HEK293 (cell line): ENCODE measurements around the gene CNDP2.

ENCODE experiments used
- CTCF ChIA-PET: fragments of 350-600 bp; formaldehyde crosslinking; extraction: SDS; loops from one replicate; lab custom pipeline; 2021; ENCODE audit warnings: antibody characterized with exemption; lab: Yijun Ruan, JAX
- POLR2A ChIA-PET: fragments of 300-600 bp; formaldehyde crosslinking; extraction: SDS; loops from one replicate; lab custom pipeline; 2020; ENCODE audit warnings: antibody characterized with exemption, inconsistent platforms; lab: Yijun Ruan, JAX
- H3K27ac ChIP-seq: fragments of 200-500 bp; sonication (Bioruptor generic); 2 replicates; pipeline ENCODE4 v1.5.1; 2014; ENCODE audit warnings: low read depth, low read length, control low read depth, inconsistent platforms; ENCODE audit errors: extremely low read depth
- H3K36me3 ChIP-seq, 2 experiments: fragments of 200-500 bp in 1 of 2; sonication (Bioruptor generic) in 1 of 2; 1 replicate in 1 of 2; 2 replicates in 1 of 2; pipeline ENCODE4 v1.5.1; 2014 to 2017; ENCODE audit warnings: inconsistent platforms in 2 of 2, low read length in 2 of 2; ENCODE audit not compliant: control insufficient read depth in 2 of 2, insufficient read depth in 1 of 2
- H3K4me1 ChIP-seq: fragments of 200-500 bp; sonication (Bioruptor generic); 2 replicates; pipeline ENCODE4 v1.5.1; 2014; ENCODE audit warnings: mild to moderate bottlenecking, low read length, inconsistent platforms; ENCODE audit not compliant: control insufficient read depth, insufficient read depth
- H3K4me3 ChIP-seq: 2 replicates; pipeline ENCODE4 v1.5.1; 2011; ENCODE audit warnings: low read depth, mild to moderate bottlenecking, control low read depth, low read length, moderate library complexity
- H3K9me3 ChIP-seq: fragments of 200-500 bp; sonication (Bioruptor generic); 2 replicates; pipeline ENCODE4 v1.5.1; 2014; ENCODE audit warnings: low read depth, low read length, inconsistent platforms; ENCODE audit not compliant: control insufficient read depth, insufficient read depth
- EGR2 ChIP-seq: fragments of 450-650 bp; formaldehyde crosslinking; IDR thresholded peaks from 2 replicates; pipeline ENCODE4 v1.5.1; 2016; ENCODE audit warnings: low read depth, missing biosample characterization, missing genetic modification characterization
- GLI2 ChIP-seq: fragments of 450-650 bp; formaldehyde crosslinking; IDR thresholded peaks from 2 replicates; pipeline ENCODE4; 2017; ENCODE audit warnings: missing biosample characterization, missing genetic modification characterization, low read depth, borderline replicate concordance
- KLF8 ChIP-seq: fragments of 450-650 bp; formaldehyde crosslinking; IDR thresholded peaks from 2 replicates; pipeline ENCODE4 v1.5.1; 2016; ENCODE audit warnings: missing biosample characterization, missing genetic modification characterization
- KLF9 ChIP-seq: fragments of 450-650 bp; formaldehyde crosslinking; IDR thresholded peaks from 2 replicates; pipeline ENCODE4 v1.5.1; 2016; ENCODE audit warnings: missing biosample characterization, missing genetic modification characterization, low read depth
- MZF1 ChIP-seq: fragments of 450-650 bp; formaldehyde crosslinking; IDR thresholded peaks from 2 replicates; pipeline ENCODE4 v1.5.1; 2017; ENCODE audit warnings: missing biosample characterization, missing genetic modification characterization, borderline replicate concordance
- REPIN1 ChIP-seq: fragments of 450-650 bp; formaldehyde crosslinking; IDR thresholded peaks from 2 replicates; pipeline ENCODE4 v1.5.1; 2017; ENCODE audit warnings: missing biosample characterization, missing genetic modification characterization, low read depth
- SETDB1 ChIP-seq: IDR thresholded peaks from one replicate; pipeline ENCODE4 v1.6.1; 2017; ENCODE audit warnings: mild to moderate bottlenecking, low read length, moderate library complexity, mixed read lengths; ENCODE audit not compliant: insufficient read length
- TRIM28 ChIP-seq: IDR thresholded peaks from 2 replicates; pipeline ENCODE4 v1.6.1; 2011; ENCODE audit warnings: low read length, control low read depth, borderline replicate concordance
- ZNF211 ChIP-seq: fragments of 450-650 bp; formaldehyde crosslinking; IDR thresholded peaks from 2 replicates; pipeline ENCODE4 v1.5.1; 2016; ENCODE audit warnings: low read depth, missing biosample characterization, missing genetic modification characterization
- ZNF302 ChIP-seq: fragments of 450-650 bp; formaldehyde crosslinking; IDR thresholded peaks from 2 replicates; pipeline ENCODE4 v1.5.1; 2016; ENCODE audit warnings: missing biosample characterization, missing genetic modification characterization, low read depth
- ZNF335 ChIP-seq: fragments of 450-650 bp; formaldehyde crosslinking; conservative IDR thresholded peaks from 2 replicates; pipeline ENCODE4 v1.5.1; 2016; ENCODE audit warnings: missing biosample characterization, missing genetic modification characterization
- ZNF416 ChIP-seq: fragments of 450-650 bp; formaldehyde crosslinking; IDR thresholded peaks from 2 replicates; pipeline ENCODE4 v1.5.1; 2016; ENCODE audit warnings: missing biosample characterization, missing genetic modification characterization
- ZNF433 ChIP-seq: fragments of 450-650 bp; formaldehyde crosslinking; IDR thresholded peaks from 2 replicates; pipeline ENCODE4 v1.5.1; 2016; ENCODE audit warnings: missing biosample characterization, missing genetic modification characterization, low read depth
- ZNF510 ChIP-seq: fragments of 450-650 bp; formaldehyde crosslinking; IDR thresholded peaks from 2 replicates; pipeline ENCODE4 v1.5.1; 2018; ENCODE audit warnings: mild to moderate bottlenecking, missing genetic modification characterization, missing biosample characterization; ENCODE audit not compliant: insufficient replicate concordance
- ZNF521 ChIP-seq: fragments of 450-650 bp; formaldehyde crosslinking; IDR thresholded peaks from 2 replicates; pipeline ENCODE4 v1.5.1; 2017; ENCODE audit warnings: missing biosample characterization, mild to moderate bottlenecking, missing genetic modification characterization
- ZNF560 ChIP-seq: fragments of 450-650 bp; formaldehyde crosslinking; IDR thresholded peaks from 2 replicates; pipeline ENCODE4 v1.5.1; 2017; ENCODE audit warnings: missing biosample characterization, missing genetic modification characterization, borderline replicate concordance
- ZNF585B ChIP-seq: fragments of 450-650 bp; formaldehyde crosslinking; IDR thresholded peaks from 2 replicates; pipeline ENCODE4 v1.5.1; 2016; ENCODE audit warnings: missing biosample characterization, missing genetic modification characterization
- ZNF747 ChIP-seq: fragments of 450-650 bp; formaldehyde crosslinking; IDR thresholded peaks from 2 replicates; pipeline ENCODE4 v1.5.1; 2016; ENCODE audit warnings: missing biosample characterization, missing genetic modification characterization
- ZNF768 ChIP-seq: fragments of 450-650 bp; formaldehyde crosslinking; IDR thresholded peaks from 2 replicates; pipeline ENCODE4 v1.5.1; 2018; ENCODE audit warnings: missing biosample characterization, mild to moderate bottlenecking, missing genetic modification characterization
- ZNF777 ChIP-seq: fragments of 450-650 bp; formaldehyde crosslinking; IDR thresholded peaks from 2 replicates; pipeline ENCODE4 v1.5.1; 2017; ENCODE audit warnings: missing biosample characterization, missing genetic modification characterization, borderline replicate concordance
- TF ChIP-seq, protein P1 (sequence below): fragments of 450-650 bp; formaldehyde crosslinking; IDR thresholded peaks from 2 replicates; pipeline ENCODE4 v1.5.1; 2016; ENCODE audit warnings: missing biosample characterization, missing genetic modification characterization, low read depth
- TF ChIP-seq, protein P2 (sequence below): fragments of 450-650 bp; formaldehyde crosslinking; IDR thresholded peaks from 2 replicates; pipeline ENCODE4 v1.5.1; 2016; ENCODE audit warnings: missing biosample characterization, missing genetic modification characterization
- TF ChIP-seq, protein P3 (sequence below): fragments of 450-650 bp; formaldehyde crosslinking; IDR thresholded peaks from 2 replicates; pipeline ENCODE4 v1.5.1; 2017; ENCODE audit warnings: missing biosample characterization, missing genetic modification characterization
- TF ChIP-seq, protein P4 (sequence below): fragments of 450-650 bp; formaldehyde crosslinking; IDR thresholded peaks from 2 replicates; pipeline ENCODE4 v1.5.1; 2016; ENCODE audit warnings: missing biosample characterization, missing genetic modification characterization

Gene CNDP2

DNA sequence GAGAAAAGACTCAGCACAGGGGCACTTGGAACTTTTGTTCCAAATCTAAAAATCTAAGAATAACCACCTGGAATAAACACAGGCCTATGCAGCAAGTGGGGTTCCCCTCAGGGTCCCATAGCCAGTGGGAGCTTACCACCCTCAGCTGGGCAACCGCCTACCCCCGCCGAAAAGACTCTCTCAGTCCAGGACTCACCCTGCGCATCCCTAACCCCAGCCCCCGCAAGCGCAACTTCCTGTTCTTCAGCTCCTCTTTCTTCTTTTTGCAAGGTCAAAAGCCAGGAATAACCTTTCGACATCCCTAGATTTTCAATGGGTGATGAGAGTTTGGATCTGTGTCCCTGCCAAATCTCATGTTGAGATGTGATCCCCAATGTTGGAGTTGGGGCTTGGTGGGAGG is 51.7 kb downstream of the CNDP2 start:
- CTCF ChIA-PET: interaction anchor here (0.6 to 0.8 kb wide), 2 partner anchors 213 to 338 kb away, joined by 3 to 4 read pairs; no protein-coding TSS in a partner anchor

DNA sequence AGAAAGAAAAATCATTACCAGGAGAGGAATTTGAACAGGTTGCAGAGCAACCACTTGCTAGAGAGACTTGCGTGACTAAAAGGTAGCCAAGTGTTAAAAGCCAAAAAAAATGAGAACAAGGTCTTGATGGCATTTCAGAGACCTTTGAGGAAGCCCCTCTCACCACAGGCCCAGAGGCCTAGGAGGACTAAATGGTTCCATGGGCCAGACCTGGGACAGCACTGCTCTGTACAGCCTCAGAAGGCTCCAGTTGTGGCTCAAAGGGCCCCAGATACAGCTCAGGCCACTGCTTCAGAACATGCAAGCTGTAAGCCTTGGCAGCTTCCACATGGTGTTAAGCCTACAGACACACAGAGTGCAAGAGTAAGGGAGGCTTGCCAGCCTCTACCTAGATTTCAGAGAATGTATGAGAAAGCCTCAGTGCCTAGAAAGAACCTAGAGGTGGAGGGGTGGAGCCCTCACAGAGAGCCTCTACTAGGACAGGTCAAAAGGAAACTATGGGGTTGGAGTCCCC is 53.5 kb downstream of the CNDP2 start:
- H3K4me1 ChIP-seq: no peaks in the 10 kb centered on the region
- H3K9me3 ChIP-seq: no peaks in the 10 kb centered on the region
- H3K36me3 ChIP-seq: no peaks in the 10 kb centered on the region
- TF ChIP-seq, protein P1, sequence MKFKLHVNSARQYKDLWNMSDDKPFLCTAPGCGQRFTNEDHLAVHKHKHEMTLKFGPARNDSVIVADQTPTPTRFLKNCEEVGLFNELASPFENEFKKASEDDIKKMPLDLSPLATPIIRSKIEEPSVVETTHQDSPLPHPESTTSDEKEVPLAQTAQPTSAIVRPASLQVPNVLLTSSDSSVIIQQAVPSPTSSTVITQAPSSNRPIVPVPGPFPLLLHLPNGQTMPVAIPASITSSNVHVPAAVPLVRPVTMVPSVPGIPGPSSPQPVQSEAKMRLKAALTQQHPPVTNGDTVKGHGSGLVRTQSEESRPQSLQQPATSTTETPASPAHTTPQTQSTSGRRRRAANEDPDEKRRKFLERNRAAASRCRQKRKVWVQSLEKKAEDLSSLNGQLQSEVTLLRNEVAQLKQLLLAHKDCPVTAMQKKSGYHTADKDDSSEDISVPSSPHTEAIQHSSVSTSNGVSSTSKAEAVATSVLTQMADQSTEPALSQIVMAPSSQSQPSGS (tag by site-specific recombination): no peak
- peak; percentile 95 for TF ChIP-seq ZNF585B (tag by site-specific recombination)
- peak; percentile 95 for TF ChIP-seq SETDB1
- TF ChIP-seq, protein P2, sequence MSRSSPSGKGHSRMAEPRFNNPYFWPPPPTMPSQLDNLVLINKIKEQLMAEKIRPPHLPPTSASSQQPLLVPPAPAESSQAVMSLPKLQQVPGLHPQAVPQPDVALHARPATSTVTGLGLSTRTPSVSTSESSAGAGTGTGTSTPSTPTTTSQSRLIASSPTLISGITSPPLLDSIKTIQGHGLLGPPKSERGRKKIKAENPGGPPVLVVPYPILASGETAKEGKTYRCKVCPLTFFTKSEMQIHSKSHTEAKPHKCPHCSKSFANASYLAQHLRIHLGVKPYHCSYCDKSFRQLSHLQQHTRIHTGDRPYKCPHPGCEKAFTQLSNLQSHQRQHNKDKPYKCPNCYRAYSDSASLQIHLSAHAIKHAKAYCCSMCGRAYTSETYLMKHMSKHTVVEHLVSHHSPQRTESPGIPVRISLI (tag by site-specific recombination): no peak
- no peak for TF ChIP-seq GLI2 (tag by site-specific recombination)
- TF ChIP-seq TRIM28: peak; percentile 65; the same call in 1 of the 2 replicates
- TF ChIP-seq, all 188 proteins: peak for 3
- ChIA-PET CTCF (interaction anchor here (1.0 to 1.3 kb wide), 2 partner anchors 199 to 201 kb away, joined by 3 to 4 read pairs; no protein-coding TSS in a partner anchor), POLR2A (no interaction called here)
- Histone ChIP-seq H3K4me3 (no peak overlapping the region), H3K27ac (no peak overlapping the region)

More for the DNA sequence above, 51.7 kb downstream of the CNDP2 start:
- no peak overlapping the region for H3K27ac ChIP-seq
- no peaks in the 10 kb centered on the region for H3K36me3 ChIP-seq
- POLR2A ChIA-PET: interaction anchor here (0.6 kb wide), 1 partner anchor 424 kb away, joined by 3 read pairs; no protein-coding TSS in a partner anchor
- H3K4me1 ChIP-seq: no peaks in the 10 kb centered on the region
- no peaks in the 10 kb centered on the region for H3K9me3 ChIP-seq
- H3K4me3 ChIP-seq: no peak overlapping the region
- TF ChIP-seq ZNF747 (tag by site-specific recombination): no peak

DNA sequence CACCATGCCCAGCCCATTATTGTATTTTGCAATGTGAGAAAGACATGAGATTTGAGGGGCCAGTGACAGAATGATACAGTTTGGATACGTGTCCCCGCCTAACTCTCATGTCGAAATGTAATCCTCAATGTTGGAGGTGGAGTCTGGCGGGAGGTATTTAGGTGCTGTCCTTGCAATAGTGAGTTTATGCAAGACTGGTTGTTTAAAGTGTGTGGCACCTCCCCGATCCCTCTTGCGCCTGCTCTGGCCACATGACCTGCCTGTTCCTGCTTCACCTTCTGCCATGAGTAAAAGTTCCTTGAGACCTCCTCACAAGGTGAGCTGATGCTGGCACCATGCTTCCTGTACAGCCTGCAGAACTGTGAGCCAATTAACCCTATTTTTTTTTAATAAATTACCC is 54.7 kb downstream of the CNDP2 start:
- H3K9me3 ChIP-seq: no peaks in the 10 kb centered on the region
- no peak overlapping the region for H3K4me3 ChIP-seq
- H3K27ac ChIP-seq: no peak overlapping the region
- no peaks in the 10 kb centered on the region for H3K36me3 ChIP-seq
- ChIA-PET CTCF (interaction anchor here (0.7 to 1.6 kb wide), 13 partner anchors 9 to 351 kb away, joined by 3 to 42 read pairs (median 4); no protein-coding TSS in a partner anchor), POLR2A (no interaction called here)
- TF ChIP-seq ZNF211 (tag by site-specific recombination) (no peak), MZF1 (tag by site-specific recombination) (no peak), ZNF335 (tag by site-specific recombination) (no peak), EGR2 (tag by site-specific recombination) (no peak), ZNF777 (tag by site-specific recombination) (no peak), ZNF560 (tag by site-specific recombination) (no peak), ZNF433 (tag by site-specific recombination) (no peak), ZNF768 (tag by site-specific recombination) (no peak), KLF9 (tag by site-specific recombination) (no peak), ZNF302 (no peak), ZNF416 (no peak), ZNF510 (tag by site-specific recombination) (no peak), KLF8 (tag by site-specific recombination) (no peak), ZNF521 (tag by site-specific recombination) (no peak), ZNF747 (tag by site-specific recombination) (no peak), REPIN1 (tag by site-specific recombination) (no peak)
- TF ChIP-seq, protein P3, sequence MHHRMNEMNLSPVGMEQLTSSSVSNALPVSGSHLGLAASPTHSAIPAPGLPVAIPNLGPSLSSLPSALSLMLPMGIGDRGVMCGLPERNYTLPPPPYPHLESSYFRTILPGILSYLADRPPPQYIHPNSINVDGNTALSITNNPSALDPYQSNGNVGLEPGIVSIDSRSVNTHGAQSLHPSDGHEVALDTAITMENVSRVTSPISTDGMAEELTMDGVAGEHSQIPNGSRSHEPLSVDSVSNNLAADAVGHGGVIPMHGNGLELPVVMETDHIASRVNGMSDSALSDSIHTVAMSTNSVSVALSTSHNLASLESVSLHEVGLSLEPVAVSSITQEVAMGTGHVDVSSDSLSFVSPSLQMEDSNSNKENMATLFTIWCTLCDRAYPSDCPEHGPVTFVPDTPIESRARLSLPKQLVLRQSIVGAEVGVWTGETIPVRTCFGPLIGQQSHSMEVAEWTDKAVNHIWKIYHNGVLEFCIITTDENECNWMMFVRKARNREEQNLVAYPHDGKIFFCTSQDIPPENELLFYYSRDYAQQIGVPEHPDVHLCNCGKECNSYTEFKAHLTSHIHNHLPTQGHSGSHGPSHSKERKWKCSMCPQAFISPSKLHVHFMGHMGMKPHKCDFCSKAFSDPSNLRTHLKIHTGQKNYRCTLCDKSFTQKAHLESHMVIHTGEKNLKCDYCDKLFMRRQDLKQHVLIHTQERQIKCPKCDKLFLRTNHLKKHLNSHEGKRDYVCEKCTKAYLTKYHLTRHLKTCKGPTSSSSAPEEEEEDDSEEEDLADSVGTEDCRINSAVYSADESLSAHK (tag by site-specific recombination): no peak
- TF ChIP-seq, protein P4, sequence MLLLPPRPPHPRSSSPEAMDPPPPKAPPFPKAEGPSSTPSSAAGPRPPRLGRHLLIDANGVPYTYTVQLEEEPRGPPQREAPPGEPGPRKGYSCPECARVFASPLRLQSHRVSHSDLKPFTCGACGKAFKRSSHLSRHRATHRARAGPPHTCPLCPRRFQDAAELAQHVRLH: no peak
- H3K4me1 ChIP-seq: no peaks in the 10 kb centered on the region
